NCI-H1417 (cell line): Measurements from ENCODE around the gene AXIN1.
"Not testable (repeated sequence)": the region's sequence is repeated elsewhere in the genome, so short reads cannot be mapped to it uniquely, and the experiment has no call there.

Source experiments
- DNase-seq, 3 experiments: peaks; one replicate each; lab custom pipeline; 2025; lab: John Stamatoyannopoulos, UW

The AXIN1 gene

GRCh38 chr16:281660-282255 lies 70.8 kb downstream of the AXIN1 start:
- DNase-seq, result no peak

- DNase-seq, result peak in 2 of 3 experiments; percentile 10 to 22
These were observed 71.4 kb downstream of the AXIN1 start for GRCh38 chr16:280991-281659.

- DNase-seq, result no peak
These were observed 72.0 kb downstream of the AXIN1 start, which contains the start of gene ARHGDIG for GRCh38 chr16:280552-280951. Gene ARHGDIG (plus strand): TSS chr16:280591. CDS start chr16:280681, 90 bp downstream.

- peak in 2 of 3 experiments; percentile 26 to 46 for DNase-seq
These were observed 72.5 kb downstream of the AXIN1 start for GRCh38 chr16:280005-280460.

GRCh38 chr16:279531-279930 lies 73.0 kb downstream of the AXIN1 start:
- no peak for DNase-seq

GRCh38 chr16:278863-279366 lies 73.6 kb downstream of the AXIN1 start:
- DNase-seq, result peak; percentile 33 to 74 (median 37)

- DNase-seq, result no peak
These were observed 76.0 kb downstream of the AXIN1 start for GRCh38 chr16:276426-277077.

- DNase-seq, result no peak
These were observed 76.7 kb downstream of the AXIN1 start, which contains the start of gene RGS11 for GRCh38 chr16:275786-276232. Gene RGS11 (minus strand): TSS chr16:275944. CDS start chr16:275911, 33 bp downstream.

GRCh38 chr16:275041-275641 lies 77.4 kb downstream of the AXIN1 start:
- DNase-seq, result peak in 2 of 3 experiments; percentile 30 to 50

GRCh38 chr16:273547-274421 lies 78.7 kb downstream of the AXIN1 start:
- no peak for DNase-seq

GRCh38 chr16:272633-273546 lies 79.6 kb downstream of the AXIN1 start:
- DNase-seq, result no peak

- no peak for DNase-seq
These were observed 81.9 kb downstream of the AXIN1 start for GRCh38 chr16:270381-271255.

GRCh38 chr16:269061-269796 lies 83.3 kb downstream of the AXIN1 start:
- no peak for DNase-seq

- peak in 1 of 3 experiments; percentile 25 for DNase-seq
These were observed 84.1 kb downstream of the AXIN1 start for GRCh38 chr16:268141-269053.

GRCh38 chr16:267562-267961 lies 85.0 kb downstream of the AXIN1 start:
- not testable (repeated sequence) for DNase-seq

GRCh38 chr16:266258-267164 lies 86.0 kb downstream of the AXIN1 start:
- no peak for DNase-seq
